8988T (cell line): Measurements from ENCODE around the gene CYP2W1.

Source experiments
- DNase-seq: peaks from one replicate; pipeline ENCODE4 v3.0.0; 2011

Gene CYP2W1

DNA sequence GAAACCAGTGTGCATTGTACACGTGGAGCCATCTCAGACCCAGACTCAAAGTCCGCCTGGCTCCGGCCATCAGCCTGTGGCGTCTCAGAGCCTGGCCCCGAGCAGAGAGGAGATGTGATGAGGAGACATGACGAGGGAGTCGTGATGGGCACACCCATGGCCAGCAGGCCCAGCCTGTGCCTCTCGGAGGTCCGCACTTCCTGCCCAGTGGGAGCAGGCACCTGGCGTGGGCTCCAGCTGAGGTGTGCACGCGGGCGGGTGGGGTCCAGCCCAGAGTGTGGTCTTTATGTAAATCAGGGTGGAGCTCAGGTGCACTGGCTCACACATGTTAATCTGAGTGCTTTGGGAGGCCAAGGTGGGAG, 35.3 kb downstream of the CYP2W1 start:
- no peak for DNase-seq

DNA sequence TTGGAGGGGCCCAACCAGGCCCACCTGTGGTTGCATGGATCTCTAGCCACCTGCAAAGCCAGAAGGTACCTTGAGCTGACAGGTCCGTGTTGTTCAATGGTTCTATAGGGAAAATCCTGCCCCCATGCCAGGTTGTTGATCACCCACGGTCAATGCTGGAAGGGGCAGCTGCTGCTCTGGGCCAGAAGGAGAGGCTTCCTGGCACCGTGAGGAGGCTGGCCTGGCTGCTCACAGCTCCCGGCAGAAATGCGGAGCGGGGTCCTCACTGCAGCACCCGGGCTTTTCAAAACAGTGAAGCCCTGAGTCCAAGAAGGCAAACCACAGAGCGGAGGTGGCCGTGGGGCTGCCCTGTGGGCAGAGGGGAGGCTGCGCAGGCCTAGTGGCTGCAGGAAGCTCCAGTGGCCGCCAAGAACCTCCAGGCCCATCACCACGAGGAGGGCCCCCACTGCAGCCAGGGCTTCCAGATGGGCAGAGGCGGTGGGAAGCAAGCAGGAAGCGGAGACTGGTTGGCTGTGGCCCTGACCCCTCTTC, 36.3 kb downstream of the CYP2W1 start:
- no peak for DNase-seq

DNA sequence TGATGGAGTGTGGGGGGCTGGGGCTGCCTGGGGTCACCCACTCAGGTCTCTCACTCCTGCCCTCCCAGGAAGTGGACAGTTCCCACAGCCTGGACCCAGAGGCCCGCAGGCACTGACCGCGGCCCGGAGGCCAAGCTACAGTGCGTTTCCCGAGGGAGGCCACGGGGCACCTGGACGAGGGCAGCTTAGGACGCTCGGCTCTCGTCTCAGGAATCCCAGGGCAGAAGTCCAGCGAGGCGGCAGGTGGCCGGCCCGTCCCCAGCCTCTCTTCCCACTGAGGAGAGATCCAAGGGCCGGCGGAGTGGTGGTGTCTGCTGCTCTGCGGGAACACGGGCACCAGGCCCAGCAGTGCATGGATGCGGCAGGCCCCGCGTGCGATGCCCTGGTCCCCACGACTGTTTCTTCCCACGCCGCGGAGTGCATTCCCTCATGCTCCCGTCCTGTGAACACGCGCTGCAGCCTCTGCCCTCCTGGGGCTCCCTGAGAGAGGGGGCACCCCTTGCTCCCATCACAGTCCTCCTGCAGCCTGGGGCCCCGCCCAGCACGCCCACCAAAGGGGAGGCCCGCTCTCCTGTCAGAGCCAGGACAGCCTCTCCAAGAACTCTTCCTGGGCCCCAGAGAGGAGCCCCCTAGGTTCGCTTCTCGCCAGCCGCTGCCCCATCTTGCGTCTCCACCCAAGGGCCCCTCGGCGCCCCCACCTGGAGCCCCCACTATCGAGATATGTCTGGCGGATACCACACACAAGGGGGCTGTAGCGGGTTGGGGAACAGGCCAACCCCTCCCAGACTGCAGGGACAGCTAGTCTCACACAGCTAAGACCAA, 37.0 kb downstream of the CYP2W1 start:
- no peak for DNase-seq

DNA sequence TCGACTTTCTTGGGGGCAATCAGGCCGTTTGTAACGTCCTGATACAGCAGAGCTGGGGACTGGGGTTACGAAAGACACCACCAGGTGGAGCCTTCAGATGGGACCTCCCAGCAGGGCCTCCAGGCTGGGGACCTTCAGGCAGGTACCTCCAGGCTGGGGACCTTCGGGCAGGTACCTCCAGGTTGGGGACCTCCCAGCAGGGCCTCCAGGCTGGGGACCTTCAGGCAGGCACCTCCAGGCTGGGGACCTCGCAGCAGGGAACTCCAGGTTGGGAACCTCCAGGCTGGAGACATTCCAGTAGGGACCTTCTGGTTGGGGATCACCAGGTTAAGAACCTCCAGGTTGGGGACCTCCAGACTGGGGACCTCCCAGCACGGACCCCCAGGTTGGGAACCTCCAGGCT, 37.9 kb downstream of the CYP2W1 start:
- no peak for DNase-seq

DNA sequence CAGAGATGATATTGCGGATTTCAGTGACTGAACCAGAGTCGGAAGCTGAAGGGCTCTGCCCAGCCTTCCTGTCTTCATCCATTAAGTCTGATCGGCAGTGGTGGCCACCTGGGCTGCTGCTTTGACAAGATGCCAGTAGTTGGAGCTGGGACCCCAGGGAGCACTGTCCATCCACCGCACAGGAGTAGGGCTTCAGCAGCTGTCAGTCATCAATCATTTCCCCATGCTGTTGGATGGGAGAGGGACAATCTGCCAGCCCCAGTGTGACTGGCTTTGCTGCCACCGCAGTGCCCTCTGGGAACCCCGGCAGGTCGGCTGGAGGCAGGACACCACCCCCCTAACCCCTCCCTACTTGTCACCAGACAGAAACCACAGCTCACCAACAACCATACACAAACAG, 38.4 kb downstream of the CYP2W1 start:
- DNase-seq: no peak

DNA sequence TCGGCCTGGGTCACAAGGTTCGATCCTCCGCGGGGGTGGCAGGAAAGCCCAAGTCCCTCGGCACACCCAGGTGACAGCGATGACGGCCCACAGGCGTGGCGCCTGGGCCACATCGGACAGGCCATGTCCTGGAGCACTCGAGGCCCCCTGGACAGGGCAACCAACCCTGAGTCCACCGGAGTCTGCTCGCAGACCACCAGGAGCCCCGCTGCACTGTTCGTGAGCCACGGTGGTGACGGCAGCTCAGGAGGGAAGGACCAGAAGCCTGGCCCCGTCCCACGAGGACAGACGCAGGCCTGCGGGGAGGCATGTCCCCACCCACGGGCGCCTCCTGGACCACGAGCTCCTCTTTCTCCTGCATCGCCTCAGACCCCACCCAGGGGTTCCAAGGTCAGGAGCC, 39.0 kb downstream of the CYP2W1 start:
- no peak for DNase-seq

DNA sequence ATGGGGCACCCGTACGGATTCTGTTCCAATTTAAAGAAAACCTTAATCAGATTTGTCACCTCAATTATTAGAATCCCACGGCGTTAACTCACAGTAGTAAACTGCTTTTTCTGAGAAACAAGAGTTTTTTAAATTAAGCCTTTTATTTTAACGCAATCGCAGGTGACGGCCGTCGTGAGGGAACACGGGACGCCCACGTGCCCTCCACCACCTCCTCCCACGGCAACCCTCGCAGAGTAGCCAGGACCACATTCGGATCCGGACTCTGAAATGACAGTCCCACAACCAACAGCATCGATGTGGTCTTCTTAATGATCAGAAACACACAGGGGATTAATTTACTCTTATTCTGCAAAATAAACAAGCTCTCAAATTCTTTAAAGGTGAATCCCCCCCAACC, 39.4 kb downstream of the CYP2W1 start:
- no peak for DNase-seq

DNA sequence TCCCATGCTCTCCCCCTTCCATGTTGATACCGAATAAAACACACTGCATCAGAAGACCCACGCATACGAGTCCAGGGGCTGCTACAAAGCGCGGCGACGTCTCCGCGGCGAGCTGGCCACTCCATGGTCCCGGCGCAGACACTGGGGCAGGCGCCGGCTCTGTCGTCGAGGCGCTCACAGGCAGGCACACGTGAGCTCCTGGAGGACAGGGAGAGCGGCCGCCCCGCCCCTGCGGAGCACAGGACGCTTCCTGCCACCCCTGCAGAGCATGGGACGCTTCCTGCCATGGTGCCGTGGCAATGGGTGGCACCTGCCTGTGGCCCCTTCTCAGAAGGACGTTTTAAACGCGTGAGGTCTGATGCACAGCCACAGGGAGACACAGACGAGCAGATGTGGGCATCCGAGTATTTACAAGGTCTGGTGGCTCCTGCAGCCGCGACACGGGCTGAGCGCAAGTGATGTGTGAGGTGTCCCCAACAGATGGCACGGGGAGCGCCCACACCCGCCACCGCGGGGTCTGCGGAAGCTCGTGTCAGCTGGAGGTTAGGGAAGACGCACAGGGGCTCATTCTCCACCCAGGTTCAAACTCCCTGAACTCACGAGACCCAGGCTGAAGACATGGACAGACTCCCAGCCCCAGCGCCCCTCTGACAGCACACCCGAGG, 40.0 kb downstream of the CYP2W1 start:
- DNase-seq: no peak

DNA sequence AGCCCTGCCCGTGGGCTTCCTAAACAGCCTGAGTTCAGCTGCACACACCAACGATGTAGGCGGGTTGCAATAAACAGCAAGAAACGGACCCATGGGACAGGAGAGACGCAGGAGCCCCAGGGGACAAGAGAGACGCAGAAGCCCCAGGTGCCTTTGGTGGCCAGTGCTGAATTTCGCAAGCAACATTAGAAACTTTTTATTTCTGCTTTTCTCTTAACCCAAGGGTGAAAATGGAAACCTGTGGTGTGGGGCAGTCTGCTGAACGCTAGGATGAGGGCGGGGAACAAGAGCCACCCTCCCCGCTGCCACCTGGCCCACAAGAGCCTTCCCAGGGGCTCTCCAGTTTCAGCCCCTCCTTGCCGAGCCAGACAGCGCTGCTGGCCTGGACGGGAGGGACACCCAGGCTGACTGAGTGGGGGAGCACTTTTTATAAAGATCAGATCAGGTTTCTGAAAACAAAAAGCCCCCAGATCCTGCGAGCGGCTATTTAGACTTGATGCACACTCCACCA, 41.4 kb downstream of the CYP2W1 start:
- no peak for DNase-seq

DNA sequence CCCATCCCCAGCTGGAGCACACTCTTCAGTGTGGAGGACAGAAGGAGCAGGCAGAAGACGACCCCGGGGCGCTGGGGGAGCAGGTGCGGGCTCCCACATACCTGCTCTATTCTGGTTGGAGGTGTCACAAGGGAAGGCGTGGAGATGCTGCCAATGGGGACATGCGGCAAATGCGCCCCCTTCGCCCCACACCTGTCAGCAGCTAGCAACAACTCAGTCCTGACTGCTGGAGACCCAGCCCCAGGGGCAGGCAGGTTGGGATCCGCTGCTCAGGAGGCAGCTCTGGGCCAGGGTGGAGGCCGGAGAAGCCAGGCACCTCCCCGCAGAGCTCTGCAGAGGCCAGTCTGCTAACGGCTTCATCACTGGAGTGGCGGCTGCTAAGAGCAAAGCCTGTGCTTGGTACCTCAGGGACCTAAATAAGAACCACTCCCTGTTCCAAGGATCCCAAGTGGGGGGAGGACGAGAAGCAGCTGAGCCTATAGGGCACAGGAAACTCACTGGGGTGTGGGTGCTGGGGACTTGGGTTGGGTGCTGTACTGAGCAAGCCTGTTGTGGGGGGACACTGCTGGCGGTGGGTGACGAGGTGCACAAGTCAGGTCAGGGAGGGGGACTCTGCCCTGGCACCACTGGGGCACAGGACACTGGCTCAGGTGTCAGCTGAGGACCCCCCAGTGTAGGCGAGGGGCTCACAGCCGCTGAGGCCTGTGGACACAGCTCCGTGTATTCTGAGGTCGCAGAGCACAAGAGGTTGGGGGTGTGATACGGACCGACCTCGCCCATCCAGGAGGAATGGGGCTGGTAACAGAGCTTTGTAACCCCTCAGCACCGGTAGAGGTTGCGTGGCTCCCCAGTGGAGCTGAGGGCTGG, 42.1 kb downstream of the CYP2W1 start:
- DNase-seq: no peak

DNA sequence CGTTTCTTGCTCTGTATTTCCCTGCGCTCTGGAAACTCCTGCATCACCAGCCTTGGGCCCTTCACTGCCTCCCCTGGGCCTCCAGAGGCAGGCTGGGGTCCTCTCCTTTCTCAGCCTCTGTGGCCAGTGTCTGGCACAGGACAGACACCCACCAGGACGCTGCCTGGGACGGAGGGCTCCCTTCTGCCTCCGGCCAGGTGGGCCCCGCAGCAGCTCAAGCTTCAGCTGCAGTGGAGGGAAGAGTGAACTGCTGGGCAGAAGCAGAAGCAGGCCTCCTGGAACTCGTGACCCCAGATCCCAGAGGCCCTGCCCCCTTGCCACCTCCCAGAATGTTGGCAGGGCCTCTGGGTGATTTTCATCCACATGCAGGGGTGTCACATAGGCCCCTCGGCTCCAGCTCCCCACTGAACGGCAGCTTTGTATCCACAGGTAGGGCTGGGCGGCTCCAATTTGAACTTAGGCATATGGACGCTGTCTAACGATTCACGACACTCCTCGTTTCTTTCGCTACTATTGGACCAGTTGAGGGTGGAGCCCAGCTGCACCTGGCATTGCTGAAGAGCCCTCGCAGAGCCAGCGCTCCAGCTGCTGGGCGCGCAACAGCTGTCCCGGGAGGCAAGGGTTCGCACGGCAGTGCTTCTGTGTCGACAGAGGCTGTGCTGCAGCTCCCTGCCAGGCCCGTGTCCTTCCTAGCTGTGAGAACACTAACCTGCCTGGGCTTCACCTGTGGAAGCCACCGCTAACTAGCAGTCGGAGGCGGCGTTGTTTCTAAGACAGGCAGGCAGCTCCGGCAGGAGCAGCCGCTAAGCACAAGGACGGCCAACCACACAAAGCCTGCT, 43.0 kb downstream of the CYP2W1 start:
- no peak for DNase-seq

DNA sequence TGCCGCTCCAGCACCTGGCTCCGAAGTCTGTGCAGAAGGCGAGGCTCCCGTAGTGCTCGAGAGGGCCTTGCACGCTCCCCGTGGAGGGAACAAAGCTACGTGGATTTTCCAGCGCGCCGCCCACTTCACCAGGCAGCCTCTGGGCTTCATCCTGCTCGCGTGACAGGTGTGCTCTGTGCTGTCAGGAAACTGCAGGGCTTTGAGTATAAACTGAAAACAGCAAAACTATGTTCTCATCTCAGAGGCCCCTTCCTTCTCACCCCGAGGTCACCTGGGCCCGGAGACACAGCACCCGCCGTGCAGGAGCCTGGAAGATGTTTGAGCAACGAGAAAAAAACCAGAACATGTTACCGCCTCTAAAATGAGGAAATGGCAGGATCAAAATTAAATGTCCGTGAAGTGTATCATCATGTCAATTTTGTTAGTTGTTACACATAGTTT, 43.8 kb downstream of the CYP2W1 start:
- DNase-seq: no peak

DNA sequence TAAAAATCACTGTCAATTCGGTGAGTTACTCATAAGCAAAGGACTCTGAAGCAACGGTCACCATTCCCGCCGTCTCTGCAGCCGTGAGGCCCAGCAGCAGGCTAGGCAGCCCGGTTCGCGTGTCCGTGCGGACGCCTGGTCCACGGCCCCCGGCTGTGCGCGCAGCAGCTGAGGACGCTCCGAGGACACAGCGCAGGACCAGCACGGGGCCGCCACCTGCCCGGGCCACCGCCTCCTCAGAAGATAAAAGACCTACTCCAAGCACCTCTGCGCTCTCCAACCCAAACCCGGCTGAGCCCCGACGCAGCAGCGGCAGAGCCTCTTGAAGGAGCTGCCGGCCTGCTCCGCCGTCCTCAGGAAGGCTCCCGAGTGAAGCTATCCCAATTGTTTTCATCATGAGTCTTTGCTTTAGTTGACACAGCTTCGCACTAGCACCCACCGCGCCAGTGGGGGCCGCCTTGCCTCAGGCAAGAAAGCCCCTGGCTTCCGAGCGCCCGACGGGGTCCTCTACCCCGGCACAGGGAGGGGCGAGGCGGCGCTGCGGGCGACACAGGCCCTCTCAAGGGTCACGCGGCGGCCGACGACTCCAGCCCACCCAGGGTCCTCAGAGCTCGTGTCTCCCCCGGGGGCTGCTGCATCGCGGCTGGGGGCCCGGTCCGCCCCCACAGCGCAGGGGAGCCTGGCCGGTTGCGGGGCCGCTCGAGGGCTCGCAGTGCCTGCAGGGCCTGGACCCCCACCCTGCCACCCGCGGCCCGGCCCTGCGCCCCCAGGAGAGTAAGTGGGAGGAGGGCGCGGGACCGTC, 44.5 kb downstream of the CYP2W1 start:
- no peak for DNase-seq

DNA sequence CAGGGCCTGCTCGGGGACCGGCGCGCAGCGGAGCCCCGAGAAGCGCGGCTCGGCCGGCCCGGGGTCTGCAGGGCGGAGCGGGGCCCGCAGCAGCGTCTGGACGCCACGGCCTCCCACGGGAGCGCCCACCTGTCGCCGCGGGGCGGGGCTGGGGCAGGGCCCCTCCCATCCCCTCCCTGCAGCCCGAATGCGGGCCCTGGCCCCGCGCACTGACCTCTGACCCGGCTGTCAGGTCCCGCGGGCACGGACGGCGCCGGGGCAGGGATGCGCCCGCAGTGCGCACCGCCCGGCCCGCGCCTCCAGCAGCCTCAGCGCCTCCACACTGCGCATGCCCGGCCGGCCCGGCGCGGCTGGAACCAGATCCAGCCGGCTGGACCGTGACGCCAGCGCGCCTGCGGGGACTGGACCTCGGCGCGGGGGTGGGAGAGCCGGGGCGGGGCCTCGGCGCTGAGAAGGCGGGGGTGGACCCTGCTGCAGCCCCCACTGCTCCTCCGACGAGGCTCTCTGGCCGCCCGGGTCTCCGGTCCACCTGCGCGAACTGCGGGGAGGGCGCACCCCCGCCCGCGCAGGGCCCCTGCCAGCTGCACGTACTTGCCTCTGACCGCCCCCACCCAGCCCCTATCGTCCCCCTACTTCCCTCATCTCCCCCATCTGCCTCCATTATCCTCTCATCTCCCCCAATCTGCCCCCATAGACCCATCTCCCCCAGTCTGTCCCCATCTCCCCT, 45.2 kb downstream of the CYP2W1 start:
- peak; percentile 98 for DNase-seq

DNA sequence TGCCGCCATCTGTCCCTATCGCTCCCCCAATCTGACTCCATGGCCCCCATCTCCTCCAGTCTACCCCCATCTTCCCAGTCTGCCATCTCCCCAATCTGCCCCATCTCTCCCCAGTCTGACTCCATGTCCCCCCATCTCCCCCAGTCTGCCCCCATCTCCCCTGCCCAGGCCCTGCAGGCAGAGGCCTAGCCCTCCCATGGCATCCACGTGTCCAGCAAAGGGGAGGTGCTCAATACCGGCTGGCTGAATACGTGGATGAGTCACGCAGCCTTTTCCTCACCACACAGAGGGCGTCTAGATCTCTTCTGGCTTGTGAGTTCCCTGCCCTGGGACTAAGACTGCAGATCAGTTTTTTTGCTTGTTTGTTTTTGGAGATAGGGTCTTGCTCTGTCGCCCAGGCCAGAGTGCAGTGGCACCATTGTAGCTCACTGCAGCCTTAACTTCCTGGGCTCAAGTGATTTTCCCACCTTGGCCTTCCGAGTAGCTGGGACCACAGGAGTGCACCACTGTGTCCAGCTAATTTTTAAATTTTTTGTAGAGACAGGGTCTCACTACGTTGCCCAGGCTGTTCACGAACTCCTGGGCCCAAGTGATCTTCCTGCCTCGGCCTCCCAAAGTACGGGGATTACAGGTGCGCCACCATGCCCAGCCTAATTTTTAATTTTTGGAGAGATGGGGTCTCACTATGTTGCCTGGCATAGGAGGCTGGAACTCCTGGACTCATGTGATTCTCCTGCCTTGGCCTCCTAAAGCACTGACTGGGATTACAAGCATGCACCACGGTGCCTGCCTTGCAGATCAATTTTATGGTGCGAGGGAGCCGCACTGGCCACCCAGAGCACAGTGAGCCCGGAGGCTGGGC, 46.0 kb downstream of the CYP2W1 start:
- peak; percentile 95 for DNase-seq

DNA sequence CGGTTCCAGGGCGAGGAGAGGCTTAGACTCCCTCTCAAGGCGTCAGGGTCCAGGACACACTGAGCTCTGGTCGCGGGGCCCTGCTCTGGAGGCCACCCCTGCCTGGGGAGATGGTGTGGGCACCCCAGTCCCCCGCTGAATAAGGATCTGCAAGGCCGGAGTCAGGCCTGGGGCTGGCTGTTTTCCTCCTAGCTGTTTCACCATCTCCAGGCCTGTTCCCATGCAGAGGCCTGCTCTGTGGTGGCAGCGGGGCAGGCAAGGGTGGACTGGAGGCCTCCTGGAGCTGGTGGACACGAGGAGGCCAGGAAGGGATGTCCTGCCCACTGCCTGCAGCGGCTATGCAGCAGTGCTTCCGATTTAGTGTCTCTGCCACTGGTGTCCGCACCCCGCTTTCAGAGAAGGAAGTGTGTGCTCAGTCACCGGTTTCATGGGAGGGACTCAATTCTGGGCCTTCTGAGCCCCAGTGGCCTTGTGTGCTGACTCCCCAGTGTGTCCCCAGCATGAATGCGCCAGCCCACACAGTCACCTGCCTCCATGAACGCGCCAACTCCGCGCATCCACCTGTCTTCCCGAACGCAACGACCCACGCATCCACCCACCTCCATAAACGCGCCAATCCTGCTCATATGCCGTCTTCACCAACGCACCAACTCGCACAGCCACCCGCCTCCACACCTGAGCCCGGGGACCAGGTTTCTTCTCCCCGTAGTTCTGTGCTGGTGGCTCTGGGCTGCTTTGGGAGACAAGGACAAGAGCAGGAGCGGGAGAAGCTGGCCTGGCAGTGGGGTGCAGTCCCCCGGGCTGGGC, 46.9 kb downstream of the CYP2W1 start:
- no peak for DNase-seq

DNA sequence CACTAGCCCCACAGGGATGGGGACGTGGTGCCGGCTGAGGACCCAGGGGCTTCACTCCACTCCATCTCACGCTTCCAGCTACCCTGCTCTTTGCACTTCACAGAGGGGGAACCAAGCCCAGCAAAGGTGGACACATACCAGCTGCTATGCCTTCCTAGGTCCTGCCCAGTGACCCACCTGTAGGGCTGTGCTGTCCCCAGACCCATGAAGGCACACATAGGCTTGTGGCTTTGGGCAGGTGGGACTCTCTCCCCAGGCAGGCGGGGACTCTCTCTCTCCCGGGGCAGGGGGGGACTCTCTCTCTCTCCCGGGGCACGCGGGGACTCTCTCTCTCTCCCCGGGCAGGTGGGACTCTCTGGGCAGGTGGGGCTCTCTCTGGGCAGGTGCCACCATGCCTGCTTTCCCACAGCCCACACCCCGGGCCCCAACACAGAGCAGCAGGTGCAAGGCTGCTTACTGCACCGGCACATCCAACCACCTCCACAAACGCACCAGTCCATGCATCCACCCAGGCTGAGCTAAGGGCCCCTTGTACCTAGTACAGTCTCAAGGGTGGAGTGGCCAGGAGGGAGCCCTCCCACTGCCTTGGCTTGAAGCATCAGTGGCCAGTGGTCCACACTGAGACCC, 47.6 kb downstream of the CYP2W1 start:
- no peak for DNase-seq
